Measurements from ENCODE around the gene FAM131C.
"Not testable (repeated sequence)": the region's sequence is repeated elsewhere in the genome, so short reads cannot be mapped to it uniquely, and the experiment has no call there.

FAM131C gene

DNA sequence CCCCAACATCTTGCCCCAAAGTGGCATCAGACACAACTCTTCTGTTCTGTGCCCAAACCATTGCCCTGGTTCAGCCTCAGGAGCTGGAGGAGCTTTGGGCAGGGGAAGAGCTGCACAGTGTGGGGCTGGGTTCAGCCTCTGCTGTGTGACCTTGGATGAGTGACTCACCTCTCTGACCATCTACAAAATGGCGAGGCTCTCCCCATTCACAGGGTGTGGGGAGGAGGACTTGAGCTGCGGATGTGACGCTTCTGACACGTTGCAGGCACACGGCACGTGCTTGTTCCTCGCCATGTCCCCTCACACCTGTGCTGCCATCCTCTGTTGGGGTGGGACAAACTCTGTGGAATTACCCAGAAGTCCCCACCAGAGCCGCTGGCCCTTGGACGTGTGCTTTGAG lies 30.8 kb downstream of the FAM131C start:
- not testable (repeated sequence) for H3K4me1 ChIP-seq (ENCODE audit: insufficient read depth, low read length); H2AFZ ChIP-seq (ENCODE audit: low read depth, low read length); H3K9me3 ChIP-seq (ENCODE audit: low read length); H3K4me3 ChIP-seq (ENCODE audit: low read length); H3K36me3 ChIP-seq (ENCODE audit: insufficient read depth, low read length)
- peaks cover 38% of the 10 kb centered on the region for H3K27me3 ChIP-seq (ENCODE audit: insufficient read depth, low read length)

DNA sequence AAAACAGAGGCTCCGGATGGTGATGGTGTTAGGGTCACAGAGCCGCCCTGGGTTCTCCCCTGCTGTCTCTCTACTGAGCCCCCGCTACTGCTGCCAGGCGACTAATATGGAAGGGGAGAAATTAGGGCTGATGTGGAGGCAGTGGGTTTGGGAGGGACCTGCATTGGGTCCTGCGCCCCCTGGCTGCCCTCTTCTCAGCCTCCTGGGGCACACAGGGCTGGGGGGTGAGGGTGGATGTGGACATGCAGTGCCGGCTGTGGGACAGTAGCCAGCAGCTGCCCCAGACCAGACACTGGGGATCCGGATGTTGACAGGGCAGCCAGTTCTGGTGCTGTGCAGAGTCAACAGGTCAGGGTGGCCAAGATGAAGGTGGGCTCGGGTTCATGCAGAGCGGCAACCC lies 31.4 kb downstream of the FAM131C start:
- Histone ChIP-seq H3K9me3 (ENCODE audit: low read length) (no peaks in the 10 kb centered on the region), H3K27me3 (ENCODE audit: insufficient read depth, low read length) (peaks cover 41% of the 10 kb centered on the region), H3K4me3 (ENCODE audit: low read length) (no peak overlapping the region)

DNA sequence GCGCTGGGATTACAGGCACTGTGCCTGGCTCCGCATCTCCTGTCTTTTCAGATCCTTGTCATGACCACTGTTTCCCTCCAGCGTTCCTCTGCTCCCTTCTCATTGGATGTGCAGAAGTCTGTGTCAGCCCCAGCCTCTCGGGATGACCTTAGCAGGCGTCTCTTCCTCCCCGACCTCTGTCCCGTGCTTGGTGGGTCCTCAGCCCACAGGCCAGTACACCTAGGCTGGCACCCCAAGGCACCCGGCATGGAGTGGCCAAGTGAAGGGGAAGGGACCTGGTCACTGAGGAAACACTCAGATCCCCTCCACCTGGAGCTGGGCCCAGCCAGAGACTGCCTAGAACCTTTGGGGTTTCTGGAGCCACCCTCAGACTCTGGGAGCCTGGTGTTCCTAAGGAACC lies 32.3 kb downstream of the FAM131C start:
- H3K4me3 ChIP-seq (ENCODE audit: low read length) = no peak overlapping the region
- peaks cover 41% of the 10 kb centered on the region for H3K27me3 ChIP-seq (ENCODE audit: insufficient read depth, low read length)
- H3K4me1 ChIP-seq (ENCODE audit: insufficient read depth, low read length) = no peaks in the 10 kb centered on the region
- no peaks in the 10 kb centered on the region for H3K9me3 ChIP-seq (ENCODE audit: low read length)
- no peaks in the 10 kb centered on the region for H3K36me3 ChIP-seq (ENCODE audit: insufficient read depth, low read length)
- no peak overlapping the region for H2AFZ ChIP-seq (ENCODE audit: low read depth, low read length)

More for the DNA sequence above, 31.4 kb downstream of the FAM131C start:
- H2AFZ ChIP-seq (ENCODE audit: low read depth, low read length) = no peak overlapping the region
- H3K4me1 ChIP-seq (ENCODE audit: insufficient read depth, low read length) = no peaks in the 10 kb centered on the region
- H3K36me3 ChIP-seq (ENCODE audit: insufficient read depth, low read length) = no peaks in the 10 kb centered on the region

DNA sequence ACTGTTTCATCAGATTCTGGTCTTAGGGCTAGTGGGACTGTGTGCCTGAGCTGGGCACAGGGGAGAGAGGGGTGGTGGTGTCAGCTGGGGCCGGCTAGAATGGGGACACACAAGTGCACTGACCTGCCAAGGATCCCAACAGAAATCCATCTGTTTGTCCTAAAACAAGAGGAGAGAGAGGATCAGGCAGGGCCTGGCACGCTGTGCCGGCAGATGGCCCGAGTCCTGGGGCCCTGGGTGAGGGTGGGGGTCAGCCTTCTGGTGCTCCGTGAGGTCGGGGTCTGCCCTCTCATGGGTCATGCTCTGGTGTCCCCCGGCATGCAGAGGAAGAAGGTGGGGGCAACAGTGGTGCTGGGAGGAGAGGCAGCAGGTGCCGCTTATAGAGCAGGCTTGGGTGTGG lies 33.6 kb downstream of the FAM131C start:
- H2AFZ ChIP-seq (ENCODE audit: low read depth, low read length); H3K4me1 ChIP-seq (ENCODE audit: insufficient read depth, low read length); H3K4me3 ChIP-seq (ENCODE audit: low read length); H3K9me3 ChIP-seq (ENCODE audit: low read length); H3K36me3 ChIP-seq (ENCODE audit: insufficient read depth, low read length): not testable (repeated sequence)
- H3K27me3 ChIP-seq (ENCODE audit: insufficient read depth, low read length) = peaks cover 37% of the 10 kb centered on the region

DNA sequence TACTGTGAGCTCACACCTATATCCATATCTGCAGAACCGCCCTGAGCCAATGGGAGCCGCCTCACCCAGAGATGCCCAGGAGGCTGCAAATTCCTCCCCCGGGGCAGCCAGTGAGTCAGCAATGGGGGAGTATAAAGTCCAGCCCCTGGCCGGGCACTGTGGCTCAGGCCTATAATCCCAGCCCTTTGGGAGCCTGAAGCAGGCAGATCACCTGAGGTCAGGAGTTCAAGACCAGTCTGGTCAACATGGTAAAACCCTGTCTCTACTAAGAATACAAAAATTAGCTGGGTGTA lies 34.9 kb downstream of the FAM131C start:
- Histone ChIP-seq H2AFZ (ENCODE audit: low read depth, low read length) (no peak overlapping the region), H3K9me3 (ENCODE audit: low read length) (no peaks in the 10 kb centered on the region), H3K36me3 (ENCODE audit: insufficient read depth, low read length) (no peaks in the 10 kb centered on the region), H3K4me1 (ENCODE audit: insufficient read depth, low read length) (no peaks in the 10 kb centered on the region), H3K4me3 (ENCODE audit: low read length) (no peak overlapping the region), H3K27me3 (ENCODE audit: insufficient read depth, low read length) (peaks cover 31% of the 10 kb centered on the region)

DNA sequence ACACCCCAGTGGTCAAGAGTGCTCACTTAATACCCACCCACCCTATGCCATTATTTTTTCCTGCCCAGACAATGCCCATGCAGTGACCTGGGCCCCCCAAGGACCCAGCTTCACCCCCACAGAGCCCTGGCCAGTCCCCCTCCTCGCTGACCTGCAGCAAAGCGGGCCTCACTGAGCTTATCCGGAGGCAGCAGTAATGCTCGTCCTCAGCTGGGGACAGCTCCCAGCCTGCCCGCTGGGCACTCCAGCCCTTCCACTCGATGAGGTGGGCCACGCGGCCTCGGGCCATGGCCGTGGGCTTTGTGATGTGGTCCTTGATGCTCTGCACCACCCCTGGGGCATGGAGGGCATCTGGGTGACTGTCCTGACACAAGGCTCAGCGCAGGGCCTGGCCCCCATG lies 37.0 kb downstream of the FAM131C start:
- not testable (repeated sequence) for H2AFZ ChIP-seq (ENCODE audit: low read depth, low read length); H3K36me3 ChIP-seq (ENCODE audit: insufficient read depth, low read length)

DNA sequence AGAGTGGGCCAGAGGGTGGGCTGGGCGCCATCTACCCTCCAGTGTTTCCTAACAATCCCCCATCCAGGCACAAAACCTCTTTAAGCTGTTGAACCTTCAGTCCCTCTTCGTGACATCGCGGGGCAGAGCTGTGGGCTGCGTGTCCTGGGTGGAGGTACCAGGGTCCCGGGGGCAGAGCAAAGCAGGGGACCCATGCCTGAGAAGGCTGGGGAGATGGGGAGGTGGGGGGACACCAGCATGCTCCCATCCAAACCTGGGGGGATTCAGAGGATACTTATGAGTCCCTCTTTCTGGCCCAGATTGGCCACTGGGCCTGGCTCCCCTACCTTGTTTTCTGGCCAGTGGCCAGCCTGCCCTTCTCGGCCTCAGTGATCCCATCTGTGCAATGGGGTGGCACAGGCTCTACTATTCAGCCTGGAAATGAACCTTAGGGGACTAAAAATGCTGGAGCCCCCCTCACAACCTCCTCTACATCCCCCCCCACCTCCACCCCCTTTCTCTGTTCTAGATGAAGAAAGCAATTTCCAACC lies 40.3 kb downstream of the FAM131C start:
- peaks cover 12% of the 10 kb centered on the region for H3K27me3 ChIP-seq (ENCODE audit: insufficient read depth, low read length)
- H2AFZ ChIP-seq (ENCODE audit: low read depth, low read length); H3K9me3 ChIP-seq (ENCODE audit: low read length); H3K4me1 ChIP-seq (ENCODE audit: insufficient read depth, low read length); H3K4me3 ChIP-seq (ENCODE audit: low read length); H3K36me3 ChIP-seq (ENCODE audit: insufficient read depth, low read length): not testable (repeated sequence)

More for the DNA sequence above, 37.0 kb downstream of the FAM131C start:
- not testable (repeated sequence) for H3K9me3 ChIP-seq (ENCODE audit: low read length); H3K4me1 ChIP-seq (ENCODE audit: insufficient read depth, low read length); H3K4me3 ChIP-seq (ENCODE audit: low read length)
- H3K27me3 ChIP-seq (ENCODE audit: insufficient read depth, low read length) = peaks cover 13% of the 10 kb centered on the region

DNA sequence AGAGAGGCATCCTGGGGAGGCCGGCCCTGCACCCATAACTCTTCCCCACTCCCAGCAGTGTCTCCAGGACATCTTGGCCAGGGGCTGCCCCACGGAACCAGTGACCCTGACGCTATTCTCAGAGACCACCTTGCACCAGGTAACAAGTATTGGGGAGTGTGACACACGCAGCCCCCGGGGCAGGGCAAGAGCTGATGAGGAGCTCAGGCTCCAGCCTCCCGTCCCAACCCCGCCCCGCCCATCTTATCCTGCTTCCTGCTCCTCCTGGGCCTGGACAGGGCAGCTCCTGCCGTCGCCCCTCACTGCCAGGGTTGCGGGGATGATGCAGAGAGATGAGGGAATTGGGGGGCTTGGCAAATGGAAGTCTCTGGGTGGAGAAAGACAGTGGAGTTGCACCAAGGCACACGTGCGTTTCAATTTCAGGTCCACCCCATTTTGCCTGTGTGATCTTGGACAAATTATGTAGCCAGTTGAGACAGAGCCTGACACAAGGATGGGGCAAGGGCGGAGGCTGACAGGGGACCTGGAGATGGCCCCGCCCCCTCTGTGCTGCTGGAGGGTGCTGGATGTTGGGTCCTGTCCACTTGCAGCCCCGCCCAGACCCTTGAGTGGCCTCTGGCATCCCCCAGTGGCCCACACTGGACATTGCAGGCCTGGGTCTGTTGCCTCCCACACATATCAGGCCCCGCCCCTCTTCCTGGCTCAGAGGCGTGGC lies 40.9 kb downstream of the FAM131C start:
- no peaks in the 10 kb centered on the region for H3K9me3 ChIP-seq (ENCODE audit: low read length)
- no peaks in the 10 kb centered on the region for H3K36me3 ChIP-seq (ENCODE audit: insufficient read depth, low read length)
- H3K27me3 ChIP-seq (ENCODE audit: insufficient read depth, low read length) = peaks cover 12% of the 10 kb centered on the region
- H3K4me1 ChIP-seq (ENCODE audit: insufficient read depth, low read length) = no peaks in the 10 kb centered on the region
- no peak overlapping the region for H3K4me3 ChIP-seq (ENCODE audit: low read length)
- H2AFZ ChIP-seq (ENCODE audit: low read depth, low read length) = no peak overlapping the region

DNA sequence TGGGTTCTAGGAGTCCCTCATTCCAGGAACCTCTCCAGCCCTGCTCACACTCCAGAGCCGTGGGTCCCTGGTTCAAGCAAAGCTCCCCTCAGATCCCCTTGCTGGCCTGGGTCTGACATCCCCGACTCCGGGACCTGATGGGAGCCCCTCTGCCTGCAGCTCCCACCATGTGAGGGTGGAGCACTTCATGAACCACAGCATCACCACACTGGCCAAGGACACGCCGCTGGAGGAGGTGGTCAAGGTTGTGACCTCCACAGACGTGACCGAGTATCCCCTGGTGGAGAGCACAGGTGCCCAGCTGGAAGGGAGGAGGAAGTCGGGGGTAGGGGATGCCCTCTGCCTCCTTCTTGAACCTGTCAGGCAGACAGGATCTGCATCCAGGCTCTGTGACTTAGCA lies 41.9 kb downstream of the FAM131C start:
- H3K9me3 ChIP-seq (ENCODE audit: low read length) = no peaks in the 10 kb centered on the region
- H3K4me3 ChIP-seq (ENCODE audit: low read length) = no peak overlapping the region
- H3K36me3 ChIP-seq (ENCODE audit: insufficient read depth, low read length) = no peaks in the 10 kb centered on the region
- H2AFZ ChIP-seq (ENCODE audit: low read depth, low read length) = no peak overlapping the region
- peaks cover 14% of the 10 kb centered on the region for H3K27me3 ChIP-seq (ENCODE audit: insufficient read depth, low read length)
- peaks cover 2% of the 10 kb centered on the region for H3K4me1 ChIP-seq (ENCODE audit: insufficient read depth, low read length)

DNA sequence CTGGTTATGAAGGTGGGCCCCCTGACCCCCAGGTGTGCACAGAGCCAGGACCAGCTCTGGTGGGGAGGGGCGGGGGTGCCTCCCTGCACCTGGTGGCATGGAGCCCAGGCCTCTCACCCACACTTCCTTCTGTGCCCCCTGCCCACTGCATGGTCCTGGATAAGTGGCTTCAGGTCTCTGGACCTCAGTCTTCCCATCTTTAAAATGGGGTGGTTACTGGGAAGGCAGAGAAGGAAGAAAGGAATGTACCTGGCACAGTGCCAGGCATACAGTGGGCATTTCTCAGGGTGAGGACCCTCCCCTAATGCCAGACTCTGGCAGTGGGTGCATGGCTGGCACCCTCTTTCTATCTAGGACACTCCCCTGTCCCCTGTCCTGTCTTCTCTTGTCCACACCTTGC lies 44.2 kb downstream of the FAM131C start:
- H2AFZ ChIP-seq (ENCODE audit: low read depth, low read length) = no peak overlapping the region
- peaks cover 2% of the 10 kb centered on the region for H3K4me1 ChIP-seq (ENCODE audit: insufficient read depth, low read length)
- H3K36me3 ChIP-seq (ENCODE audit: insufficient read depth, low read length) = no peaks in the 10 kb centered on the region
- H3K4me3 ChIP-seq (ENCODE audit: low read length) = no peak overlapping the region
- H3K9me3 ChIP-seq (ENCODE audit: low read length) = no peaks in the 10 kb centered on the region
- H3K27me3 ChIP-seq (ENCODE audit: insufficient read depth, low read length) = peaks cover 23% of the 10 kb centered on the region

DNA sequence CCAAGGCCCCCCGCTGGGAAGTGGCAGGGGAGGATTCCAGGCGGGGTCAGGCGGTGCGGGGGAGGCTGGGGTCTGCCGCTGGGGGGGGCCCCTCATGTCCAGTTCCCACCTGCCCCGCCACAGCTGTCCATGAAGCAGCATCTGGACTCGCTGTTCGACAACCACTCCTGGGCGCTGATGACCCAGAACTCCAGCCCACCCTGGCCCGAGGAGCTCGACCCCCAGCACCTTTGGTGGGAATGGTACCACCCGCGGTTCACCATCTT lies 44.5 kb downstream of the FAM131C start:
- not testable (repeated sequence) for H3K9me3 ChIP-seq (ENCODE audit: low read length); H3K36me3 ChIP-seq (ENCODE audit: insufficient read depth, low read length); H2AFZ ChIP-seq (ENCODE audit: low read depth, low read length); H3K4me1 ChIP-seq (ENCODE audit: insufficient read depth, low read length); H3K4me3 ChIP-seq (ENCODE audit: low read length)
- H3K27me3 ChIP-seq (ENCODE audit: insufficient read depth, low read length) = peaks cover 25% of the 10 kb centered on the region

DNA sequence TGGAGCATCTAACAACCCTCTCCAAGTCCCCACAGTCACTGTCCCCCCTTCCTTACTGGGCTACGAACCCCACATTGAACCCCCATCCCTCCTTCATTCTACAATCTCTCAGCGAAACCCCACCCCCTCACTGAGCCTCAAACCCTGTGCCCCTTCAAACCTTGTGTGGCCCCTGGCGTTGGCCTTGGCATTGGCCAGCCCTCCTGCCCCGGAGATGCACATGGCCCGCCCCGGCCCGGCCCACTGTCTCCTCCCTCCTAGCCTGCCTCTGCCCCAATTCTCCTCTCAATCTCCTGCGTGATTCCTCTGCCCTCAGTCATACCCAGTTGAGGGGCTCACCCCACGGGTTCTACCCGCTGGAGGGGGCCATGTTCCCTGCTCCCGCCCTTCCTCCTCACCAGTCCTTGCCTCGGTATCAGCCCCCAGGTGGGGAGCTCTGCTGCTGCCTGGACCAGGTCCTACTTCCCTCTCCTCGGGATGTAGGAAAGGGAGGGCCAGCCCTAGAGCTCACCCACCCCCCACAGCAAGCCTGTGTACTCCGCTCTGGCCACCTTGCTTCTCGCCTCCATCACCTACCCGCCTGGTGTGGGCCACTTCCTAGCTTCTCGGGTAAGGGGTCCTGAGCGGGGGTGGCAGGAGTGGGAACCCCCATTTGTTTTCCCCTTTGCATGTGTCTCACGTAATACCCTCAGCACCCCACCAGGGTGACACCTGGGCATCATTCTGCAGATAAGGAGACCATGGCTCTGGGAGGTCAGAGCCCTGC lies 45.0 kb downstream of the FAM131C start:
- Histone ChIP-seq H3K36me3 (ENCODE audit: insufficient read depth, low read length) (no peaks in the 10 kb centered on the region), H3K9me3 (ENCODE audit: low read length) (no peaks in the 10 kb centered on the region), H3K4me3 (ENCODE audit: low read length) (no peak overlapping the region), H3K4me1 (ENCODE audit: insufficient read depth, low read length) (peaks cover 2% of the 10 kb centered on the region), H3K27me3 (ENCODE audit: insufficient read depth, low read length) (peaks cover 29% of the 10 kb centered on the region), H2AFZ (ENCODE audit: low read depth, low read length) (no peak overlapping the region)

DNA sequence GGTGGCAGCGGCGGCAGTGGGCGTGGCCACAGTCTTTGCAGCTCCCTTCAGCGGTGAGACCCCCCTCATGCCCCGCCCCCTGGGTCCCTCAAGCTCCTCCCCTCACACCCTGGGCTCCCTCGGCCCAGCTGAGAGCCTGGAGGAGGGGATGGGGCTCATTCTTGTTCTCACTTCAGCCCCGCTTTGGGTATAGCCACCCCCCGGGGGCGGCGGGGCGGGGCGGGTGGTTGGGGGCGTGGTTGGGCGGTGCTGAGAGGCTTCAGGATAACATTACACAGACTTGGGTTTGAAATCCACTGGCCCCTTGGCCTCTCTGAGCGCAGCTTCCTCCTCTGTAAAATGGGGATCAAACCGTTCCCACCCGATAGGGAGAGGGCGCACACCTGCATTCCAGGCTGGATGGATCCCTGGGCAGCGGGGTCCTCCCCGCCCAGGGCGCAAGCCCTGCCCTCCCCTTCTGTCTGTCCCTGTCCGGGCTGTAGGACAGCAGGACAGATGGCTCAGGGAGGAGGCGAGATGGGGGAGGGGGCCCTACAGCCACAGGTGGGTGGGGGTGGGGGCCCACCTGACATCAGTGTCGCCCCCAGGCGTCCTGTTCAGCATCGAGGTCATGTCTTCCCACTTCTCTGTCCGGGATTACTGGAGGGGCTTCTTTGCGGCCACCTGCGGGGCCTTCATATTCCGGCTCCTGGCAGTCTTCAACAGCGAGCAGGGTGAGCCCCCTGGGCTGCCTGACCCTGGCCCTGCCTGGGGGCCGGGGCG lies 46.5 kb downstream of the FAM131C start:
- H3K9me3 ChIP-seq (ENCODE audit: low read length) = no peaks in the 10 kb centered on the region
- H3K27me3 ChIP-seq (ENCODE audit: insufficient read depth, low read length) = peaks cover 44% of the 10 kb centered on the region
- no peak overlapping the region for H3K4me3 ChIP-seq (ENCODE audit: low read length)
- no peaks in the 10 kb centered on the region for H3K36me3 ChIP-seq (ENCODE audit: insufficient read depth, low read length)
- H3K4me1 ChIP-seq (ENCODE audit: insufficient read depth, low read length) = peaks cover 2% of the 10 kb centered on the region
- H2AFZ ChIP-seq (ENCODE audit: low read depth, low read length) = no peak overlapping the region

Data from neuron (in vitro differentiated cells).